DND-41 (cell line): Measurements from ENCODE around the gene RGL1.

Source experiments
- CTCF ChIP-seq: IDR thresholded peaks from 2 replicates; pipeline ENCODE4 v1.5.1; 2012; ENCODE audit warnings: borderline replicate concordance, low read length, moderate library complexity, mild to moderate bottlenecking; ENCODE audit not compliant: poor library complexity, severe bottlenecking; ENCODE audit errors: extremely low read depth
- EZH2 ChIP-seq: IDR thresholded peaks from 3 replicates; pipeline ENCODE4 v1.6.1; 2012; ENCODE audit warnings: borderline replicate concordance, low read depth, mild to moderate bottlenecking, moderate library complexity, low read length, inconsistent platforms; ENCODE audit not compliant: severe bottlenecking

- no peak for TF ChIP-seq CTCF
- no peak for TF ChIP-seq EZH2
Measured at GRCh38 chr1:183872403-183872802, 67.5 kb downstream of the RGL1 start.
